WTC11 (cell line): ENCODE data around the gene SPEN.

Source experiments
- AFF4 ChIP-seq: sonication (generic); formaldehyde crosslinking; IDR thresholded peaks from 2 replicates; pipeline ENCODE4 v1.8.1; 2023; ENCODE audit warnings: mild to moderate bottlenecking, missing genetic modification reagents, borderline replicate concordance
- ATF2 ChIP-seq: sonication (generic); formaldehyde crosslinking; IDR thresholded peaks from 2 replicates; pipeline ENCODE4 v1.8.1; 2022; ENCODE audit warnings: low read depth, missing genetic modification reagents, borderline replicate concordance
- CREB1 ChIP-seq: sonication (generic); formaldehyde crosslinking; IDR thresholded peaks from 2 replicates; pipeline ENCODE4 v1.8.0; 2023; ENCODE audit warnings: mild to moderate bottlenecking, missing genetic modification reagents
- ETV6 ChIP-seq: sonication (generic); formaldehyde crosslinking; IDR thresholded peaks from 2 replicates; pipeline ENCODE4 v1.8.1; 2022; ENCODE audit warnings: mild to moderate bottlenecking, missing genetic modification reagents
- FOXP1 ChIP-seq: sonication (generic); formaldehyde crosslinking; IDR thresholded peaks from 2 replicates; pipeline ENCODE4 v1.8.0; 2022; ENCODE audit warnings: missing genetic modification reagents, mild to moderate bottlenecking, moderate library complexity, borderline replicate concordance
- JUN ChIP-seq: sonication (generic); formaldehyde crosslinking; IDR thresholded peaks from 2 replicates; pipeline ENCODE4 v1.8.0; 2023; ENCODE audit warnings: mild to moderate bottlenecking, missing genetic modification reagents
- NFYB ChIP-seq: sonication (generic); formaldehyde crosslinking; conservative IDR thresholded peaks from 2 replicates; pipeline ENCODE4 v1.8.0; 2022; ENCODE audit warnings: low read depth, missing genetic modification reagents
- RELA ChIP-seq: sonication (generic); formaldehyde crosslinking; IDR thresholded peaks from 2 replicates; pipeline ENCODE4 v1.8.1; 2022; ENCODE audit warnings: missing genetic modification reagents, mild to moderate bottlenecking, borderline replicate concordance
- SP1 ChIP-seq: sonication (generic); formaldehyde crosslinking; conservative IDR thresholded peaks from 2 replicates; pipeline ENCODE4 v1.8.1; 2022; ENCODE audit warnings: missing genetic modification reagents
- TP53 ChIP-seq: sonication (generic); formaldehyde crosslinking; IDR thresholded peaks from 2 replicates; pipeline ENCODE4 v1.8.1; 2023; ENCODE audit warnings: mild to moderate bottlenecking, missing genetic modification reagents
- TF ChIP-seq, protein P1 (sequence below): fragments of 200-600 bp; IDR thresholded peaks from 2 replicates; pipeline ENCODE4 v1.8.0; 2022; ENCODE audit warnings: antibody characterized with exemption
- TF ChIP-seq, protein P2 (sequence below): sonication (generic); formaldehyde crosslinking; IDR thresholded peaks from 2 replicates; pipeline ENCODE4 v1.8.0; 2022; ENCODE audit warnings: mild to moderate bottlenecking, missing genetic modification reagents
- TF ChIP-seq, protein P3 (sequence below): fragments of 250-450 bp; sonication (Bioruptor Pico); IDR thresholded peaks from 2 replicates; pipeline ENCODE4 v1.9.0; 2021; ENCODE audit warnings: moderate library complexity, mild to moderate bottlenecking, inconsistent platforms, borderline replicate concordance
- TF ChIP-seq, protein P4 (sequence below): sonication (generic); formaldehyde crosslinking; conservative IDR thresholded peaks from 2 replicates; pipeline ENCODE4 v1.8.1; 2022; ENCODE audit warnings: mild to moderate bottlenecking, missing genetic modification reagents

- no peak for TF ChIP-seq ETV6 (CRISPR knock-in tag)
- TF ChIP-seq RELA (CRISPR knock-in tag): no peak
- TF ChIP-seq, protein P1, sequence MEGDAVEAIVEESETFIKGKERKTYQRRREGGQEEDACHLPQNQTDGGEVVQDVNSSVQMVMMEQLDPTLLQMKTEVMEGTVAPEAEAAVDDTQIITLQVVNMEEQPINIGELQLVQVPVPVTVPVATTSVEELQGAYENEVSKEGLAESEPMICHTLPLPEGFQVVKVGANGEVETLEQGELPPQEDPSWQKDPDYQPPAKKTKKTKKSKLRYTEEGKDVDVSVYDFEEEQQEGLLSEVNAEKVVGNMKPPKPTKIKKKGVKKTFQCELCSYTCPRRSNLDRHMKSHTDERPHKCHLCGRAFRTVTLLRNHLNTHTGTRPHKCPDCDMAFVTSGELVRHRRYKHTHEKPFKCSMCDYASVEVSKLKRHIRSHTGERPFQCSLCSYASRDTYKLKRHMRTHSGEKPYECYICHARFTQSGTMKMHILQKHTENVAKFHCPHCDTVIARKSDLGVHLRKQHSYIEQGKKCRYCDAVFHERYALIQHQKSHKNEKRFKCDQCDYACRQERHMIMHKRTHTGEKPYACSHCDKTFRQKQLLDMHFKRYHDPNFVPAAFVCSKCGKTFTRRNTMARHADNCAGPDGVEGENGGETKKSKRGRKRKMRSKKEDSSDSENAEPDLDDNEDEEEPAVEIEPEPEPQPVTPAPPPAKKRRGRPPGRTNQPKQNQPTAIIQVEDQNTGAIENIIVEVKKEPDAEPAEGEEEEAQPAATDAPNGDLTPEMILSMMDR: no peak
- TF ChIP-seq FOXP1 (CRISPR knock-in tag): no peak
- no peak for TF ChIP-seq JUN (CRISPR knock-in tag)
- TF ChIP-seq SP1 (CRISPR knock-in tag): no peak
- no peak for TF ChIP-seq AFF4 (CRISPR knock-in tag)
- TF ChIP-seq NFYB (CRISPR knock-in tag): no peak
- no peak for TF ChIP-seq TP53 (CRISPR knock-in tag)
- TF ChIP-seq, protein P2, sequence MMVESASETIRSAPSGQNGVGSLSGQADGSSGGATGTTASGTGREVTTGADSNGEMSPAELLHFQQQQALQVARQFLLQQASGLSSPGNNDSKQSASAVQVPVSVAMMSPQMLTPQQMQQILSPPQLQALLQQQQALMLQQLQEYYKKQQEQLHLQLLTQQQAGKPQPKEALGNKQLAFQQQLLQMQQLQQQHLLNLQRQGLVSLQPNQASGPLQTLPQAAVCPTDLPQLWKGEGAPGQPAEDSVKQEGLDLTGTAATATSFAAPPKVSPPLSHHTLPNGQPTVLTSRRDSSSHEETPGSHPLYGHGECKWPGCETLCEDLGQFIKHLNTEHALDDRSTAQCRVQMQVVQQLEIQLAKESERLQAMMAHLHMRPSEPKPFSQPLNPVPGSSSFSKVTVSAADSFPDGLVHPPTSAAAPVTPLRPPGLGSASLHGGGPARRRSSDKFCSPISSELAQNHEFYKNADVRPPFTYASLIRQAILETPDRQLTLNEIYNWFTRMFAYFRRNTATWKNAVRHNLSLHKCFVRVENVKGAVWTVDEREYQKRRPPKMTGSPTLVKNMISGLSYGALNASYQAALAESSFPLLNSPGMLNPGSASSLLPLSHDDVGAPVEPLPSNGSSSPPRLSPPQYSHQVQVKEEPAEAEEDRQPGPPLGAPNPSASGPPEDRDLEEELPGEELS (CRISPR knock-in tag): no peak
- TF ChIP-seq, protein P3, sequence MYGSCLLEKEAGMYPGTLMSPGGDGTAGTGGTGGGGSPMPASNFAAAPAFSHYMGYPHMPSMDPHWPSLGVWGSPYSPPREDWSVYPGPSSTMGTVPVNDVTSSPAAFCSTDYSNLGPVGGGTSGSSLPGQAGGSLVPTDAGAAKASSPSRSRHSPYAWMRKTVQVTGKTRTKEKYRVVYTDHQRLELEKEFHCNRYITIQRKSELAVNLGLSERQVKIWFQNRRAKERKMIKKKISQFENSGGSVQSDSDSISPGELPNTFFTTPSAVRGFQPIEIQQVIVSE: no peak
- TF ChIP-seq, protein P4, sequence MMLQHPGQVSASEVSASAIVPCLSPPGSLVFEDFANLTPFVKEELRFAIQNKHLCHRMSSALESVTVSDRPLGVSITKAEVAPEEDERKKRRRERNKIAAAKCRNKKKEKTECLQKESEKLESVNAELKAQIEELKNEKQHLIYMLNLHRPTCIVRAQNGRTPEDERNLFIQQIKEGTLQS (CRISPR knock-in tag): no peak
- no peak for TF ChIP-seq ATF2 (CRISPR knock-in tag)
- no peak for TF ChIP-seq CREB1
Observed at GRCh38 chr1:15952317-15953258, 105.1 kb downstream of the SPEN start.
